Left cardiac atrium (tissue), 4 donors: ENCODE measurements around the gene UTP3. TPM values are rescaled to one million over a fixed set of nuclear protein-coding genes. Genes with fewer than 3 reads are reported as not detected.

ENCODE experiments used
- ATAC-seq, 2 donors: fragments of 200-7000 bp; cut with Tn5 transposase; one replicate each; pipeline ENCODE4 v1.9.1; 2020; ENCODE audit warnings: mild to moderate bottlenecking in 2 of 2, moderate library complexity in 2 of 2
- DNase-seq: peaks from one replicate; pipeline ENCODE4 v3.0.0-alpha.2; 2020
- intact Hi-C, 2 donors: fragments of 100-400 bp; cut with DNase I; formaldehyde crosslinking; loops; one replicate each; pipeline versions ENCODE4 v1.14.1 to v1.15.1; 2022 to 2023
- total RNA-seq, 2 donors: library from RNA; stranded (reverse); fragmentation: NEBNext Ultra II Directional; extraction: Animal tissue kit (Norgen Biotek cat#: 25700); gene quantifications; one replicate each; pipeline ENCODE4 v1.2.1, GENCODE V29; 2021
- donor health status: DM: no; HTN: yes; CAD: no.
- donor health status: DM: no; HTN: yes; CAD: no; lungs with severe emphysema.
- donor health status: DM: yes; HTN: yes; CAD: no.
- donor health status: Dilated cardiomyopathy.

Gene UTP3
- total RNA-seq, 2 donors from 2014 or later = 17.6 to 24.0 TPM

DNA sequence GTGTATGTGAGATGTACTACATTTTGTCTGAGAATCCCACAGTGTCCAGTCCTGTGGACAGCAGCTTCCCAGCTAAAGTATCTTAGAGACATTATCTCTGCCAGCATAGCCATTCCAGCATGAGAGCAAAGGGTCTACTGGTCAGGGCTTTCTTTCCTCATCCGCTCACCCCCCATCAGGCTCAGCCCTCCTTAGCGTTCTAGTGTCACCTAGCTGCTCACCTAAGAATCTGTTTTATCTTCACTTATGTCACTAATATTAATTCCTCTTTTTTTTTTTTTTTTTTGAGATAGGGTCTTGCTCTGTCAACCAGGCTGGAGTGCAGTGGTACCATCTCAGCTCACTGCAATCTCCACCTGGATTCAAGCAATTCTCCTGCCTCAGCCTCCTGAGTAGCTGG, 49.1 kb downstream of the UTP3 start:
- ATAC-seq (no peak), DNase-seq (no peak)
- intact Hi-C loops = no loop called here

DNA sequence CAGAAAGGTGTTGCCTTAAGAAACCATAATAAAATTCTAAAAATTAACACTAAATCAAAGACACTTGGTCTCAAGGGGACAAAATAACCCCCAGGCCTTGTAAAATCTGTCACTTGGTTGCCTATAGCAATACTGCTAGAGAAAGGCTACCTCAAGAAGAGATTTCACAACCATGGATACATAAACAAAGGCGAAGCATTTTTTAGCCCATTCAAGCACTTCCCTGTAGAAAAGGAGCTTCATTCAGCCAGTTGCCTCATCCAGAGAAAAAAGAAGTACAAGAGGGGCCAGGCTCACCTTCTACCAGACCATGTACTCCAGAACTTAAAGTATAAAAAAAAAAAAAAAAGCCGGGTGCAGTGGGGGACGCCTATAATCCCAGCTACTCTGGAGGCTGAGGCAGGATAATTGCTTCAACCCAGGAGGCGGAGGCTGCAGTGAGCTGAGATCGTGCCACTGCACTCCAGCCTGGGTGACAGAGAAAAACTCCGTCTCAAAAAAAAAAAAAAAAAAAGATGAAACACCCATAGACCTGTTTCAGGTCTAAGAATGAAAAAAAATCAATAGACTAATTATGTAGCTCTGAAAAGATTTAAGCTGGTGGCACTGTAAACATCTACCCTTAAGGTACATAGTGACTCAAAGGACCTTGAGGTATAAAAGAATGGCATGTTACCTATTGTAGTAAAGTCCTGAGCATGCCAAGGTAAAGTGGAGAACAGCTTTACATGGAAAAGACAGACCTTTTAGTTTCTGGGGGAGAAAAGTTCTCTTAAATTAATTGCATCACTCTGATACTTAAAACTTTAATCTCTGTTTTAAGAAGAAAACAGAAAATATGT, 51.4 kb downstream of the UTP3 start:
- ATAC-seq (no peak), DNase-seq (no peak)
- intact Hi-C loops = no loop called here

Other genes starting within 250 kb of the UTP3 start
- not detected for gene MUC7, start 216.3 kb upstream of the UTP3 start, total RNA-seq
- not detected for gene AMTN, start 170.0 kb upstream of the UTP3 start, total RNA-seq
- gene AMBN, start 96.3 kb upstream of the UTP3 start, total RNA-seq = not detected
- gene ENAM, start 59.8 kb upstream of the UTP3 start, total RNA-seq = 1 to 10 TPM; 1.2 to 2.9 TPM
- gene JCHAIN, start 22.0 kb upstream of the UTP3 start, total RNA-seq = 10 to 100 TPM in 1 of 2 donors, 1 to 10 TPM in 1; 9.0 to 12.0 TPM
- gene RUFY3, start 33.4 kb downstream of the UTP3 start, total RNA-seq = 10 to 100 TPM; 23.5 to 27.7 TPM
- gene GRSF1, start 151.4 kb downstream of the UTP3 start, total RNA-seq = 10 to 100 TPM; 64.4 to 79.7 TPM
- 10 to 100 TPM; 16.0 to 20.3 TPM for gene MOB1B, start 213.8 kb downstream of the UTP3 start, total RNA-seq